Hepatocyte (in vitro differentiated cells): ENCODE measurements around the gene TFF2. TPM values are rescaled to one million over a fixed set of nuclear protein-coding genes. Genes with fewer than 3 reads are reported as not detected.

Experiments used
- DNase-seq: peaks from one replicate; pipeline ENCODE4 v3.0.0-alpha.2; 2016; ENCODE audit warnings: low spot score
- H2AFZ ChIP-seq: fragments of 200-600 bp; sonication (generic); 2 replicates; pipeline ENCODE4 v1.6.0; 2016; ENCODE audit warnings: antibody characterized with exemption, mild to moderate bottlenecking
- H3K27ac ChIP-seq: fragments of 200-600 bp; sonication (generic); 2 replicates; pipeline ENCODE4 v1.5.1; 2016; ENCODE audit warnings: mild to moderate bottlenecking
- H3K27me3 ChIP-seq: fragments of 200-600 bp; sonication (generic); 2 replicates; pipeline ENCODE4 v1.6.1; 2016
- H3K36me3 ChIP-seq: fragments of 200-600 bp; sonication (generic); replicated peaks from 2 replicates; pipeline ENCODE4 v1.5.1; 2016; ENCODE audit warnings: low read depth; ENCODE audit not compliant: insufficient read depth
- H3K4me1 ChIP-seq: fragments of 200-600 bp; sonication (generic); 2 replicates; pipeline ENCODE4 v1.5.1; 2016; ENCODE audit warnings: mild to moderate bottlenecking, moderate library complexity; ENCODE audit not compliant: insufficient read depth
- H3K4me2 ChIP-seq: fragments of 200-600 bp; sonication (generic); 2 replicates; pipeline ENCODE4 v1.6.0; 2016
- H3K4me3 ChIP-seq: fragments of 200-600 bp; sonication (generic); 2 replicates; pipeline ENCODE4 v1.5.1; 2016; ENCODE audit warnings: mild to moderate bottlenecking
- H3K79me2 ChIP-seq: fragments of 200-600 bp; sonication (generic); 2 replicates; pipeline ENCODE4 v1.6.0; 2017; ENCODE audit warnings: mild to moderate bottlenecking
- H3K9me2 ChIP-seq: fragments of 200-600 bp; sonication (generic); replicated peaks from 2 replicates; pipeline ENCODE4 v1.6.0; 2017; ENCODE audit warnings: mild to moderate bottlenecking; ENCODE audit not compliant: insufficient read depth
- H3K9me3 ChIP-seq: fragments of 200-600 bp; sonication (generic); 2 replicates; pipeline ENCODE4 v1.5.1; 2016; ENCODE audit warnings: low read depth, mild to moderate bottlenecking
- H4K20me1 ChIP-seq: fragments of 200-600 bp; sonication (generic); 2 replicates; pipeline ENCODE4 v1.6.0; 2016; ENCODE audit warnings: mild to moderate bottlenecking; ENCODE audit not compliant: insufficient read depth, poor library complexity, severe bottlenecking
- CTCF ChIP-seq: fragments of 200-600 bp; sonication (generic); IDR thresholded peaks from 2 replicates; pipeline ENCODE4 v1.5.1; 2016; ENCODE audit warnings: antibody characterized with exemption, mild to moderate bottlenecking; ENCODE audit not compliant: poor library complexity
- EZH2 ChIP-seq: fragments of 200-600 bp; sonication (generic); IDR thresholded peaks from 2 replicates; pipeline ENCODE4 v1.6.1; 2016; ENCODE audit warnings: antibody characterized with exemption, mild to moderate bottlenecking, borderline replicate concordance
- EZH2phosphoT487 ChIP-seq: fragments of 200-600 bp; sonication (generic); IDR thresholded peaks from one replicate; pipeline ENCODE4 v1.6.1; 2018; ENCODE audit warnings: antibody characterized with exemption, mild to moderate bottlenecking, low read depth, moderate library complexity; ENCODE audit not compliant: unreplicated experiment, severe bottlenecking
- WGBS: methylation state at CpG from one replicate; pipeline ENCODE4 v1.1.6; 2016; ENCODE audit warnings: low lambda C conversion rate; ENCODE audit errors: missing lambda C conversion rate; 5-methylcytosine and 5-hydroxymethylcytosine counted together
- polyA plus RNA-seq: library from polyadenylated mRNA; unstranded; fragments of >200 nt; fragmentation: Nextera tagmentation; extraction: Ambion mirVana; gene quantifications from 2 replicates; pipeline ENCODE4 v1.2.1, GENCODE V29; 2016
- total RNA-seq: library from RNA; depleted of rRNA; stranded (reverse); fragments of >200 nt; gene quantifications from 2 replicates; pipeline ENCODE4 v1.2.3, GENCODE V29; 2014

TFF2 gene
- total and polyA plus RNA-seq, 2 experiments from 2014 or later: 23.9 to 28.1 TPM

- H3K4me2 ChIP-seq: no peak overlapping the region
These were observed 11.8 kb downstream of the TFF2 start for GRCh38 chr21:42338729-42339715.

DNA sequence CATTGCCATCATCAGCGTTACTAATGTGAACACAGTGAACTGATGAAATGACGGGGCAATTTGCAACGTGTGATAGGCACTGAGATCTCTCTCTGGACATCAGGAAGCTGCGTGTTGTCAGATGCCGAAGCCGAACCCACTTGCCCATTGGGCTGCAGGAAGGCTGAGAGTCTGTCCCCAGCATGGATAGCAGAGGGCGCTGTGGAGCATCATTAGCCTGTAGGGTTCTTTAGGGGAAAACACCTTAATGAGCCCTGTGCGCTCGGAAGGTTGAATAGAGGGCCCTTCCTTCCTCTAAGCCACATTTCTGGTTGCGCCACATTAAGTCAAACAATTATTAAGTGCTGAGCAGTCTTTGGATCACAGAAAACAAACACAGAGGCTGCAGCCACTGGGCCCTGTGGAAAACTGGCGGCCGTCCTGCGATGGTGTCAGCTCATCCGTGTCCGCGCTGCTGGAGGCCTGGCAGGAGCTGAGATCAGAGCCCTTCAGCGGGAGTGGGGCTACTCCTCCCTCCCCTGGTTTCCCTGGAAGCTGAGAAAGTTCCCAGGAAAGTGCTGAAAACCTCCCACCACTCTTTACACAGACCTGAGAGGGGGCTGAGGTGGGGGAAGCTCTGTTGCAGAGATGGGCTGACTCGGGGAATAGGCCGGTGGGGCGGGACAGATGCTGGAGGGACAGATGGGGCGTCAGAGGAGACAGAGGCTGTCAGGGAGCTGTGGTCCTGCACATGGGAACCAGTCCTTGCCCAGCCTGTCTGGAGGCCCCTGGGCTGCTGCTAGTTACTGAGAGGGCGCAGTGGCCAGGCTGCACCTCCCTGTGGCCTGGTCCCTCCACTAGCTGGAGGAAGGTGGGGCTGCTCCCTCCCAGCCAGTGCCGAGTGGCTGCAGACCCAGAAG is 12.7 kb downstream of the TFF2 start:
- no peaks in the 10 kb centered on the region for H3K27me3 ChIP-seq
- no peak overlapping the region for H3K4me3 ChIP-seq
- TF ChIP-seq CTCF (peak; percentile 58), EZH2 (no peak), EZH2phosphoT487 (no peak)
- DNase-seq: peak; percentile 88
- H3K9me2 ChIP-seq: no peaks in the 10 kb centered on the region
- peaks cover 6% of the 10 kb centered on the region for H3K4me1 ChIP-seq
- no peaks in the 10 kb centered on the region for H3K79me2 ChIP-seq
- WGBS: 57% methylated on average over 23 of the region's 23 CpGs
- H4K20me1 ChIP-seq: no peaks in the 10 kb centered on the region
- no peaks in the 10 kb centered on the region for H3K9me3 ChIP-seq
- peak overlapping the region; percentile 28 for H3K4me2 ChIP-seq
- no peak overlapping the region for H2AFZ ChIP-seq
- H3K36me3 ChIP-seq: no peaks in the 10 kb centered on the region
- peak overlapping the region; percentile 86 for H3K27ac ChIP-seq

More at GRCh38 chr21:42338729-42339715, 11.8 kb downstream of the TFF2 start:
- Histone ChIP-seq H3K9me3 (no peaks in the 10 kb centered on the region), H4K20me1 (no peaks in the 10 kb centered on the region), H3K79me2 (no peaks in the 10 kb centered on the region), H3K4me3 (no peak overlapping the region), H3K36me3 (no peaks in the 10 kb centered on the region), H3K9me2 (no peaks in the 10 kb centered on the region), H2AFZ (no peak overlapping the region), H3K27me3 (no peaks in the 10 kb centered on the region), H3K27ac (peak overlapping the region; percentile 86), H3K4me1 (peaks cover 6% of the 10 kb centered on the region)
- WGBS: 93% methylated on average over 17 of the region's 17 CpGs
- TF ChIP-seq EZH2 (no peak), CTCF (no peak), EZH2phosphoT487 (no peak)
- no peak for DNase-seq

- no peak for DNase-seq
- H3K27me3 ChIP-seq: no peaks in the 10 kb centered on the region
- no peak for TF ChIP-seq CTCF
- TF ChIP-seq EZH2phosphoT487: no peak
- TF ChIP-seq EZH2: no peak
- H2AFZ ChIP-seq: no peak overlapping the region
- WGBS: 92% methylated on average over 4 of the region's 4 CpGs
- H3K4me2 ChIP-seq: no peak overlapping the region
- no peaks in the 10 kb centered on the region for H3K9me2 ChIP-seq
- peaks cover 6% of the 10 kb centered on the region for H3K4me1 ChIP-seq
- H3K79me2 ChIP-seq: no peaks in the 10 kb centered on the region
- H3K36me3 ChIP-seq: no peaks in the 10 kb centered on the region
- H4K20me1 ChIP-seq: no peaks in the 10 kb centered on the region
- no peaks in the 10 kb centered on the region for H3K9me3 ChIP-seq
- peak overlapping the region; percentile 86 for H3K27ac ChIP-seq
- no peak overlapping the region for H3K4me3 ChIP-seq
These were observed 13.5 kb downstream of the TFF2 start for GRCh38 chr21:42337276-42337675.
